ENCODE measurements around the gene UTP20.

The UTP20 gene

GRCh38 chr12:101436136-101436535 lies 156.2 kb downstream of the UTP20 start:
- Mint-ChIP-seq H3K4me3 (no peak overlapping the region), H3K27me3 (ENCODE audit: low read depth) (peaks cover 3% of the 10 kb centered on the region), H3K27ac (no peak overlapping the region), H3K36me3 (ENCODE audit: low read depth) (no peaks in the 10 kb centered on the region), H3K4me1 (ENCODE audit: low read depth) (no peaks in the 10 kb centered on the region), H3K9me3 (no peaks in the 10 kb centered on the region)
